ENCODE data around the gene ABCB11.

The ABCB11 gene

GRCh38 chr2:168912466-168912865, 118.7 kb downstream of the ABCB11 start:
- no peak overlapping the region for H3K4me3 ChIP-seq (ENCODE audit: low read length)
- DNase-seq (ENCODE audit: low read depth): peak; percentile 7
- no peak for TF ChIP-seq CTCF (IDR thresholded peaks at IDR 0.05; ENCODE audit: insufficient read depth, low read depth, low read length, missing control alignments)

DNA sequence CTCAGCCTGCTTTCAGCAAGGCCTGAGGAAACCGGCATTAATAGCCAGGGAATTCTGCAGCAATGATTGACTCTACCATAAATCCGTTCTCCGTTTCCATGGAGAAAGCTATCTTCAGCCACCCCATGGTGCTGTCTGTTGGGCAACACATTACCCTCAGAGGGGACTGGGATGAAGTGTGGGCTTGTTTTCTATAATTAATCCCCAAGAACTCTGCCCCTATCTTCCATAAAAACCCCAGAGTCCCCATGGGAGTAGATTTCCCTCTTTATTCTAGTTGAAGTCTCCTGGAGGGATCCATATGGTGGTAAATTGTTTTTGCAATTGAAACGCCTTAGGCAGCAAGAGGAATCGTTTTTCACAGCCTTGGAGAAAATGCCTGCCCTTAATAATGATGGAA, 120.8 kb downstream of the ABCB11 start:
- TF ChIP-seq CTCF (IDR thresholded peaks at IDR 0.05; ENCODE audit: insufficient read depth, low read depth, low read length, missing control alignments): no peak
- DNase-seq (ENCODE audit: low read depth): no peak
- H3K4me3 ChIP-seq (ENCODE audit: low read length): no peak overlapping the region

GRCh38 chr2:168907940-168908662, 123.0 kb downstream of the ABCB11 start:
- no peak for DNase-seq (ENCODE audit: low read depth)
- no peak overlapping the region for H3K4me3 ChIP-seq (ENCODE audit: low read length)
- TF ChIP-seq CTCF (IDR thresholded peaks at IDR 0.05; ENCODE audit: insufficient read depth, low read depth, low read length, missing control alignments): no peak

DNA sequence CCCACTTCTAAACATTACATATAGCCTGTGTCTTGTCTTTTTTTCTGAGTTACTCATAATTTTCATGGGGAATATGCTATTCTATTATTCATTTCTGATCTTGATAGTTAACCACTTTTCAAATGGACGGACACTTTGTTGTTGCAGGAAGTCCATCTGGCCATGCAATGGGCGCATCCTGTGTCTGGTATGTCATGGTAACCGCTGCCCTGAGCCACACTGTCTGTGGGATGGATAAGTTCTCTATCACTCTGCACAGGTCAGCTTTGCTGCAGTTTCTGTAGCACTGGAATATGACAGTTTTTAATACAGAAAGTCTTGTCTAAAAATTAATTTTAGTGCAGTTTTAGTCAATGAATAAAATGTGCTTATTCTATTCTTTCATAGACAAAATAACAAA, 126.8 kb downstream of the ABCB11 start:
- no peak for DNase-seq (ENCODE audit: low read depth)
- H3K4me3 ChIP-seq (ENCODE audit: low read length): no peak overlapping the region
- no peak for TF ChIP-seq CTCF (IDR thresholded peaks at IDR 0.05; ENCODE audit: insufficient read depth, low read depth, low read length, missing control alignments)

- no peak overlapping the region for H3K4me3 ChIP-seq (ENCODE audit: low read length)
- no peak for TF ChIP-seq CTCF (IDR thresholded peaks at IDR 0.05; ENCODE audit: insufficient read depth, low read depth, low read length, missing control alignments)
- DNase-seq (ENCODE audit: low read depth): no peak
Observed at GRCh38 chr2:168903888-168904287, 127.2 kb downstream of the ABCB11 start.

DNA sequence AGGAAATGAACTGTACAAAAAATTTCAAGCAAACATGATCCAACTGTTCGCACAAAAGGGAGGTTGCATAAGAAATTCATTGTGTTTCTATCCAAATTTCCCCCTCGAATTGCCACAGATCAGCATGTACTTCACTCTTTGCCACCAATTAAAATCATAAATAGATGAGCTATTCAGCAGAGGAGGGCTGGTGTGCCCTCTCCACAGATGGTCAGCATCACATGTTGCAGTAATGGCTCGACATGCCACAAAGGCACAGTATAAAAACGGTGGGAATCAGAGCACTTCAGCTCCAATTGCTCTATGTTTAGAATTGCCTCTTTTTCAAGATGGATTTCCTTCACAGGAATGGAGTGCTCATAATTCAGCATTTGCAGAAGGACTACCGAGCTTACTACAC, 130.1 kb downstream of the ABCB11 start, which contains the start of gene G6PC2:
Gene G6PC2 (plus strand): TSS at position 289 of the 400 bp plus-strand sequence. CDS start 41 bp downstream, at position 330.
- TF ChIP-seq CTCF (IDR thresholded peaks at IDR 0.05; ENCODE audit: insufficient read depth, low read depth, low read length, missing control alignments): no peak
- no peak for DNase-seq (ENCODE audit: low read depth)
- H3K4me3 ChIP-seq (ENCODE audit: low read length): no peak within 1 kb of the TSS

DNA sequence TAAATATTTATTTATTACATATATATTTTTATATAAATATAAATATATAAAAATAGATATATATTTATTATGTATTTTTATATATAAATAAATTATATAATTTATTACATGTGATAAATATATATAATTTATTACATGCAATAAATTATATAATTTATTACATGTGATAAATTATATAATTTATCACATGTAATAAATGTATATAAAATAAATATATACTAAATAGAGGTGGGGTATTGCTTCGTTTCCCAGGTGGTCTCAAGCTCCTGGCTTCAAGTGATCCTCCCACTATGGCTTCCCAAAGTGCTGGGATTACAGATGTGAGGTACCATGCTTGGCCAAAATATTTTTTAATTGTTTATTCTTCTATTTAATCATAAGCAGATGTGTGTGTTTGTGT, 133.7 kb downstream of the ABCB11 start:
- no peak for TF ChIP-seq CTCF (IDR thresholded peaks at IDR 0.05; ENCODE audit: insufficient read depth, low read depth, low read length, missing control alignments)
- no peak for DNase-seq (ENCODE audit: low read depth)
- H3K4me3 ChIP-seq (ENCODE audit: low read length): no peak overlapping the region
